Measurements from ENCODE around the gene EIF2B2.

- TF ChIP-seq CTCF (IDR thresholded peaks at IDR 0.05) (no peak), ZFX (IDR thresholded peaks at IDR 0.05; ENCODE audit: borderline replicate concordance) (no peak)
Observed at GRCh38 chr14:75042035-75042434, 39.3 kb downstream of the EIF2B2 start.

Data from 22Rv1 (cell line).